Fibroblast of skin of left quadriceps (primary cell): ENCODE measurements around the gene MBD3L2B.

Source experiments
- DNase-seq, 2 experiments: peaks; one replicate each; pipeline ENCODE4 v3.0.0-alpha.2; 2013; ENCODE audit warnings: low read depth in 2 of 2

Gene MBD3L2B

GRCh38 chr19:7010722-7011593 is 10.3 kb downstream of the MBD3L2B start:
- no peak for DNase-seq

- no peak for DNase-seq
Measured at GRCh38 chr19:7007859-7008258, 13.4 kb downstream of the MBD3L2B start.

- DNase-seq = no peak
Measured at GRCh38 chr19:7006135-7006704, 15.0 kb downstream of the MBD3L2B start.

- DNase-seq = no peak
Measured at GRCh38 chr19:7004313-7004931, 16.8 kb downstream of the MBD3L2B start.

- DNase-seq = no peak
Measured at GRCh38 chr19:7000816-7001215, 20.4 kb downstream of the MBD3L2B start.

- no peak for DNase-seq
Measured at GRCh38 chr19:7000333-7000732, 20.9 kb downstream of the MBD3L2B start.

- no peak for DNase-seq
Measured at GRCh38 chr19:6999933-7000332, 21.3 kb downstream of the MBD3L2B start.

GRCh38 chr19:6997679-6998445 is 23.4 kb downstream of the MBD3L2B start:
- DNase-seq = no peak

GRCh38 chr19:6996810-6997209 is 24.4 kb downstream of the MBD3L2B start:
- no peak for DNase-seq

GRCh38 chr19:6995054-6995453 is 26.2 kb downstream of the MBD3L2B start:
- no peak for DNase-seq

- DNase-seq = no peak
Measured at GRCh38 chr19:6988257-6988656, 33.0 kb downstream of the MBD3L2B start.

- no peak for DNase-seq
Measured at GRCh38 chr19:6987850-6988249, 33.4 kb downstream of the MBD3L2B start.

GRCh38 chr19:6983448-6983847 is 37.8 kb downstream of the MBD3L2B start:
- no peak for DNase-seq

- no peak for DNase-seq
Measured at GRCh38 chr19:6979399-6979798, 41.8 kb downstream of the MBD3L2B start.

- no peak for DNase-seq
Measured at GRCh38 chr19:6976197-6976596, 45.0 kb downstream of the MBD3L2B start.

GRCh38 chr19:6971366-6971765 is 49.9 kb downstream of the MBD3L2B start:
- no peak for DNase-seq

GRCh38 chr19:6970443-6970842 is 50.8 kb downstream of the MBD3L2B start:
- no peak for DNase-seq

- no peak for DNase-seq
Measured at GRCh38 chr19:6970021-6970420, 51.2 kb downstream of the MBD3L2B start.

GRCh38 chr19:6969490-6969889 is 51.7 kb downstream of the MBD3L2B start:
- DNase-seq = no peak
